ENCODE measurements around the gene DCAF16.

- no peak for TF ChIP-seq CTCF (IDR thresholded peaks at IDR 0.05)
- TF ChIP-seq POLR2A (IDR thresholded peaks at IDR 0.05) = no peak
Observed at GRCh38 chr4:17788956-17789355, 21.6 kb downstream of the DCAF16 start.

Measured in lower leg skin (tissue), 3 donors.